GM10248 (cell line): ENCODE results near the gene EBF4.
A peak's percentile ranks its signal among the peaks of the same experiment; 100 is the strongest.
"Not testable (repeated sequence)": the region's sequence is repeated elsewhere in the genome, so short reads cannot be mapped to it uniquely, and the experiment has no call there.

ENCODE experiments used
- CTCF ChIA-PET: fragments of 300-600 bp; sonication (Branson Sonifier 250); formaldehyde crosslinking; extraction: SDS; loops from one replicate; lab custom pipeline; 2021; ENCODE audit warnings: antibody characterized with exemption; lab: Yijun Ruan, JAX
- POLR2A ChIA-PET: fragments of 350-650 bp; sonication (Branson Sonifier 250); formaldehyde crosslinking; extraction: SDS; loops from one replicate; lab custom pipeline; 2020; ENCODE audit warnings: antibody characterized with exemption; lab: Yijun Ruan, JAX
- DNase-seq: peaks from one replicate; pipeline ENCODE4 v3.0.0; 2012; ENCODE audit errors: extremely low spot score
- CTCF ChIP-seq: IDR thresholded peaks from 2 replicates; pipeline ENCODE4 v1.5.1; 2012; ENCODE audit warnings: mild to moderate bottlenecking, low read depth; ENCODE audit errors: extremely low read depth, missing control alignments, control extremely low read depth

The EBF4 gene

GRCh38 chr20:2672446-2672845 lies 20.1 kb upstream of the EBF4 start:
- TF ChIP-seq CTCF: no peak
- CTCF ChIA-PET: interaction anchor here (0.9 to 2.1 kb wide), 3 partner anchors 8 to 26 kb away, joined by 3 to 8 read pairs (median 3); partner anchors contain the start of gene IDH3B
- POLR2A ChIA-PET: interaction anchor here (1.6 kb wide), 1 partner anchor 20 kb away, joined by 5 read pairs; the partner anchor contains the start of gene NOP56
- no peak for DNase-seq

- no peak for DNase-seq
- POLR2A ChIA-PET: interaction anchor here (1.6 kb wide), 1 partner anchor 21 kb away, joined by 5 read pairs; the partner anchor contains the start of gene NOP56
- TF ChIP-seq CTCF: no peak
- CTCF ChIA-PET: interaction anchor here (1.0 to 1.8 kb wide), 4 partner anchors 21 to 286 kb away, joined by 3 to 8 read pairs (median 3); partner anchors contain the start of gene NOP56
These were observed 19.1 kb upstream of the EBF4 start for GRCh38 chr20:2673453-2673852.

GRCh38 chr20:2680046-2680445 lies 12.5 kb upstream of the EBF4 start:
- POLR2A ChIA-PET: no interaction called here
- CTCF ChIA-PET: no interaction called here
- DNase-seq: no peak
- no peak for TF ChIP-seq CTCF

GRCh38 chr20:2682040-2682439 lies 10.5 kb upstream of the EBF4 start:
- DNase-seq, CTCF ChIA-PET, POLR2A ChIA-PET: not testable (repeated sequence)

GRCh38 chr20:2684817-2685216 lies 7.8 kb upstream of the EBF4 start:
- POLR2A ChIA-PET, DNase-seq: not testable (repeated sequence)
- CTCF ChIA-PET: interaction anchor here (1.2 to 1.5 kb wide), 3 partner anchors 10 to 477 kb away, joined by 3 to 4 read pairs (median 3); no protein-coding TSS in a partner anchor

GRCh38 chr20:2687514-2687913 lies 5.1 kb upstream of the EBF4 start:
- CTCF ChIA-PET: interaction anchor here (0.7 to 2.2 kb wide), 8 partner anchors 12 to 410 kb away, joined by 3 to 8 read pairs (median 4); no protein-coding TSS in a partner anchor
- POLR2A ChIA-PET: no interaction called here
- no peak for DNase-seq
- TF ChIP-seq CTCF: no peak

GRCh38 chr20:2688041-2688591 lies 4.5 kb upstream of the EBF4 start:
- ChIA-PET CTCF (interaction anchor here (0.7 to 2.2 kb wide), 12 partner anchors 12 to 409 kb away, joined by 3 to 11 read pairs (median 6); partner anchors contain the start of gene IDH3B), POLR2A (no interaction called here)
- peak; percentile 61 for TF ChIP-seq CTCF
- DNase-seq: peak; percentile 68

GRCh38 chr20:2690213-2690612 lies 2.4 kb upstream of the EBF4 start:
- ChIA-PET CTCF (interaction anchor here (0.6 to 2.1 kb wide), 2 partner anchors 51 to 54 kb away, joined by 3 to 10 read pairs; no protein-coding TSS in a partner anchor), POLR2A (no interaction called here)
- DNase-seq: no peak
- TF ChIP-seq CTCF: no peak
